Right atrium auricular region (tissue), 2 donors: ENCODE results near the gene IL6ST. TPM values are rescaled to one million over a fixed set of nuclear protein-coding genes. Genes with fewer than 3 reads are reported as not detected.
A peak's percentile ranks its signal among the peaks of the same experiment; 100 is the strongest.

ENCODE experiments used
- DNase-seq: peaks from one replicate; pipeline ENCODE4 v3.0.0-alpha.2; 2019; ENCODE audit warnings: low spot score
- H3K27ac ChIP-seq, 2 donors: fragments of 200-600 bp; sonication (generic); 1 replicate in 1 of 2; 2 replicates in 1 of 2; pipeline ENCODE4 v1.5.1; 2016 to 2019
- H3K27me3 ChIP-seq, 2 donors: fragments of 200-600 bp; sonication (generic); one replicate each; pipeline versions ENCODE4 v1.5.1 to v1.6.0; 2017 to 2019
- H3K36me3 ChIP-seq: fragments of 200-600 bp; sonication (generic); one replicate; pipeline ENCODE4 v1.5.1; 2016
- H3K4me1 ChIP-seq, 2 donors: fragments of 200-600 bp; sonication (generic); one replicate each; pipeline versions ENCODE4 v1.5.1 to v1.6.0; 2017 to 2019
- H3K4me3 ChIP-seq, 2 donors: fragments of 200-600 bp; sonication (generic); 1 replicate in 1 of 2; 2 replicates in 1 of 2; pipeline ENCODE4 v1.5.1; 2017 to 2019; ENCODE audit warnings: mild to moderate bottlenecking in 1 of 2, moderate library complexity in 1 of 2
- H3K9me3 ChIP-seq, 2 donors: fragments of 200-600 bp; sonication (generic); one replicate each; pipeline ENCODE4 v1.5.1; 2019
- total RNA-seq, 2 donors: library from RNA; depleted of rRNA; stranded (reverse); fragments of >200 nt; gene quantifications; one replicate each; pipeline ENCODE4 v1.1.0, GENCODE V29; 2016
- TF ChIP-seq, protein P1 (sequence below), 2 donors: fragments of 200-600 bp; sonication (generic); IDR thresholded peaks; one replicate each; pipeline ENCODE4 v1.5.1; 2019; ENCODE audit warnings: antibody characterized with exemption in 2 of 2

The IL6ST gene
- total RNA-seq, 2 donors from 2014 or later, result 244 to 263 TPM

DNA sequence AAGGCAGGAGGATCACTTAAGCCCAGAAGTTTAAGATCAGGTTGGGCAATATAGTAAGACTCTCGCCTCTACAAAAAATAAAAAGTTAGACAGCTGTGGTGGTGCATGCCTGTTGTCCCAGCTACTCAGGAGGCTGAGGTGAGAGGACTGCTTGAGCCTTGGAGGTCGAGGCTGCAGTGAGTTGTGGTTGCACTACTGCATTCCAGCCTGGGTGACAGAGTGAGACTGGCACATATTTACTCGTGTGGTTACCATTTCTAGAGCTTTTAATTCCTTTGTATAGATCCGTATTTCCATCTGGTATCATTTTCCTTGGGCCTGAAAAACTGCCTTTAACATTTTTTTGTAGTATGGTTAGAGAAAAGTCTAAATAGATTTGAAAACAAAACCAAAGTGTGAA lies 7.8 kb downstream of the IL6ST start:
- Histone ChIP-seq H3K27ac (no peak overlapping the region), H3K4me3 (no peak overlapping the region), H3K36me3 (no peaks in the 10 kb centered on the region), H3K9me3 (no peaks in the 10 kb centered on the region), H3K27me3 (no peaks in the 10 kb centered on the region), H3K4me1 (peaks cover 0 to 64% of the 10 kb centered on the region in 2 donors)
- TF ChIP-seq, protein P1, sequence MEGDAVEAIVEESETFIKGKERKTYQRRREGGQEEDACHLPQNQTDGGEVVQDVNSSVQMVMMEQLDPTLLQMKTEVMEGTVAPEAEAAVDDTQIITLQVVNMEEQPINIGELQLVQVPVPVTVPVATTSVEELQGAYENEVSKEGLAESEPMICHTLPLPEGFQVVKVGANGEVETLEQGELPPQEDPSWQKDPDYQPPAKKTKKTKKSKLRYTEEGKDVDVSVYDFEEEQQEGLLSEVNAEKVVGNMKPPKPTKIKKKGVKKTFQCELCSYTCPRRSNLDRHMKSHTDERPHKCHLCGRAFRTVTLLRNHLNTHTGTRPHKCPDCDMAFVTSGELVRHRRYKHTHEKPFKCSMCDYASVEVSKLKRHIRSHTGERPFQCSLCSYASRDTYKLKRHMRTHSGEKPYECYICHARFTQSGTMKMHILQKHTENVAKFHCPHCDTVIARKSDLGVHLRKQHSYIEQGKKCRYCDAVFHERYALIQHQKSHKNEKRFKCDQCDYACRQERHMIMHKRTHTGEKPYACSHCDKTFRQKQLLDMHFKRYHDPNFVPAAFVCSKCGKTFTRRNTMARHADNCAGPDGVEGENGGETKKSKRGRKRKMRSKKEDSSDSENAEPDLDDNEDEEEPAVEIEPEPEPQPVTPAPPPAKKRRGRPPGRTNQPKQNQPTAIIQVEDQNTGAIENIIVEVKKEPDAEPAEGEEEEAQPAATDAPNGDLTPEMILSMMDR (IDR thresholded peaks at IDR 0.05), result no peak
- DNase-seq, result no peak

DNA sequence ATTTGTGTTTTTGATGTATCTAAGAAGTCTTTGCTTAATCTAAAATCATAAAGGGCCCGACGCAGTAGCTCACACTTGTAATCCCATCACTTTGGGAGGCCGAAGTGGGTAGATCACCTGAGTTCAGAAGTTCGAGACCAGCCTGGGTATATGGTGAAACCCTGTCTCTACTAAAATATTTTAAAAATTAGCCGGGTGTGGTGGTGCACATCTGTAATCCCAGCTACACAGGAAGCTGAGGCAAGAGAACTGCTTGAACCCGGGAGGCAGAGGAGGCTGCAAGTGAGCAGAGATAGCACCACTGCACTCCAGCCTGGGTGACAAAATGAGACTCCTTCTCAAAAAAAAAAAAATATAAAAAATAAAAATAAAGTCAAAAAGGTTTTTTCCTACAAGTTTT lies 9.6 kb downstream of the IL6ST start:
- H3K27ac ChIP-seq, result no peak overlapping the region
- H3K4me3 ChIP-seq, result no peak overlapping the region
- H3K36me3 ChIP-seq, result peaks cover 12% of the 10 kb centered on the region
- TF ChIP-seq, protein P1 (IDR thresholded peaks at IDR 0.05), result no peak
- peaks cover 0 to 49% of the 10 kb centered on the region in 2 donors for H3K4me1 ChIP-seq
- H3K9me3 ChIP-seq, result no peaks in the 10 kb centered on the region
- no peak for DNase-seq
- H3K27me3 ChIP-seq, result no peaks in the 10 kb centered on the region

DNA sequence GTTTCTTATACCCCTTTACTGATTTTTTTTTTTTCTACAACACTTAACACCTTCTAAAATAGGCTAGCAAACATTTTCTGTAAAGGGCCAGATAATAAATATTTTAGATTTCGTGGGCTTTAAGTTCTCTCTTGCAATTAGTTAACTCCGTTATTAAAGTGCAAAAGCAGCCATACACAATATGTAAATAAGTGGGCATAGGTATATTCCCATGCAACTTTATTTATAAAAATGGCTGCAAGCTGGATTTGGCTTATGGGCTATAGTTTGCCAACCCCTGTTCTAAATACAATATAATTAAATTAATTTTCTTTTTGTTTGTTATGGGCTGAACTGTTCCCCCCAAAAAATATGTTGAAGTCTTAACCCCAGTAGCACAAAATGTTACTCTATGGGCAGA lies 10.8 kb downstream of the IL6ST start:
- Histone ChIP-seq H3K27me3 (no peaks in the 10 kb centered on the region), H3K4me3 (no peak overlapping the region), H3K4me1 (peaks cover 0 to 37% of the 10 kb centered on the region in 2 donors), H3K36me3 (peaks cover 12% of the 10 kb centered on the region), H3K27ac (no peak overlapping the region), H3K9me3 (no peaks in the 10 kb centered on the region)
- no peak for DNase-seq
- TF ChIP-seq, protein P1 (IDR thresholded peaks at IDR 0.05), result no peak

DNA sequence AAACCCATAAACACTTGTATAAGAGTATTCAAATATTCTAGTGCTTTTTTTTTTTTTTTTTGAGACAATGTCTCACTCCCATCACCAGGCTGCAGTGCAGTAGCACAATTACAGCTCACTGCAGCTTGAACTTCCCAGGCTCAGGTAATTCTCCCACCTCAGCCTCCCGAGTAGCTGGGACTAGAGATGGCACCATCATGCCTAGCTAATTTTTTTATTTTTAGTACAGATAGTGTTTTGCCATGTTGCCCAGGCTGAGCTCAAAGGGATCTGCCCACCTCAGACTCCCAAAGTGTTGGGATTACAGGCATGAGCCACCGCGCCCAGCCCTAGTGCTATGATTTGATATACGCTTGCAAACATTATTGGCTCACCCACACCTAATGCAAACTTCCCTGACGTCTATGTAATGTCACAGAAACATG lies 11.8 kb downstream of the IL6ST start:
- no peak for DNase-seq
- no peaks in the 10 kb centered on the region for H3K27me3 ChIP-seq
- TF ChIP-seq, protein P1 (IDR thresholded peaks at IDR 0.05), result peak in 1 of 2 donors; percentile 47
- H3K36me3 ChIP-seq, result peaks cover 12% of the 10 kb centered on the region
- peaks cover 0 to 38% of the 10 kb centered on the region in 2 donors for H3K4me1 ChIP-seq
- no peak overlapping the region for H3K4me3 ChIP-seq
- no peak overlapping the region for H3K27ac ChIP-seq
- H3K9me3 ChIP-seq, result no peaks in the 10 kb centered on the region

DNA sequence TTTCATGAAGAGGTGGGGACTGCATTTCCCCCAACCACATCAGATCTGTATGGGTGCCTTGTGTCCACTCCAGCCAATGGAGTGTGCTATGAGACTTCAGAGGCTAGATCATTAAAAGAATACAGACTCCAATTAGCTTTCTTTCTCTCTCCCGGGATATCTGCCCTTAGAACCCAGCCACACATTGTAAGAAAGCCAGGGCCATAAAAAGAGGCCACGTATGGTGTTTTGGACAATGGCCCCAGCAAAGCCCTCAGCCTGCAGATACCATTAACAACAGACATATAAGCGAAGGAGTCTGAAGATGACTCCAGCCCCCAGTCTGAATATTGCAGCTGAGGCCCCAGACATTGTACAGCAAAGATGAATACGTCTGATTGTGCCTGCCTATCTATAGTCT lies 21.5 kb downstream of the IL6ST start:
- no peaks in the 10 kb centered on the region for H3K27me3 ChIP-seq
- H3K4me3 ChIP-seq, result no peak overlapping the region
- no peak for DNase-seq
- peaks cover 47% of the 10 kb centered on the region for H3K36me3 ChIP-seq
- TF ChIP-seq, protein P1 (IDR thresholded peaks at IDR 0.05), result no peak
- H3K4me1 ChIP-seq, result peaks cover 0 to 30% of the 10 kb centered on the region in 2 donors
- H3K9me3 ChIP-seq, result no peaks in the 10 kb centered on the region
- H3K27ac ChIP-seq, result no peak overlapping the region

DNA sequence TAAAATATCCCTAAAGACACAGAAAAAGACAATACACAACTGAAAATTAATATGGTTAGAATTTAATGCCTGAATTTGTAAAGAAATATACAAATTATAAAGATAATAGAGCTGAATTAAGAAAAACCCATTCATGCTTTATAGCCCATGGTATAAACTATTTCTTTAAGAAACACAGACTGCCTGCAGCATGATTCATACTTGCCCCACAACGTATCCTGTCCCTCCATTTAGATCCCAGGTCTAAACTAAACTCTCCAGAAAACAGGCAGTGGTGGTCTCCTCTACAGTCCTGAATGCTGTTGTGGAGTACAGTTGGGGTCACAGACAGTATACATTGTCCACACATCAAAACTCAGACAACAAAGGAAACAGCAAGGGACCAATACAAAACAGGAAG lies 24.8 kb downstream of the IL6ST start:
- TF ChIP-seq, protein P1 (IDR thresholded peaks at IDR 0.05), result no peak
- Histone ChIP-seq H3K27ac (no peak overlapping the region), H3K4me1 (peaks cover 0 to 21% of the 10 kb centered on the region in 2 donors), H3K27me3 (no peaks in the 10 kb centered on the region), H3K36me3 (peaks cover 26% of the 10 kb centered on the region), H3K9me3 (no peaks in the 10 kb centered on the region), H3K4me3 (no peak overlapping the region)
- no peak for DNase-seq
